ENCODE results near the gene OARD1. TPM values are rescaled to one million over a fixed set of nuclear protein-coding genes. Genes with fewer than 3 reads are reported as not detected.

OARD1 gene
- total and polyA plus RNA-seq, 2 of the 8 experiments (the other 6 are each of a cell fraction or from before 2014, with no cell fraction given), result 16.8 to 35.8 TPM

DNA sequence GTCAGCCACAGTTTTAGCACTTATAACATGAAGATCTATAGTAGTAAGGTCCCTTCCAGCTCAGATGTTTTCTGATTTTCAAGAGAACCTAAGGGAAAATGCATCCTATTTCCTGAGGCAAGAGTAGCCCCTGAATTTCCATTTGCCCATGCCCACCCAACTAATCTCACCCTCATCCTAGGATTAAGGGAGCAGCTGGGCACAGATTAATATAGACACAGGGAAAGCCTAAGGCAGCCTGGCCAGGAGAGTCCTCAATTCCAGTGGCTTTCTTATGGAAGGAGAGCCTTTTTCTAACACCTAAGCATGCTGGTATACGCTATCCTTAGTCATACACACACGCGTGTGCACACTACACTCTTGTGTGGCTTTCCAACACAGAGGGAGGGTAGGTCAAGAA, 17.6 kb downstream of the OARD1 start (continued):
- TF ChIP-seq, protein P1, sequence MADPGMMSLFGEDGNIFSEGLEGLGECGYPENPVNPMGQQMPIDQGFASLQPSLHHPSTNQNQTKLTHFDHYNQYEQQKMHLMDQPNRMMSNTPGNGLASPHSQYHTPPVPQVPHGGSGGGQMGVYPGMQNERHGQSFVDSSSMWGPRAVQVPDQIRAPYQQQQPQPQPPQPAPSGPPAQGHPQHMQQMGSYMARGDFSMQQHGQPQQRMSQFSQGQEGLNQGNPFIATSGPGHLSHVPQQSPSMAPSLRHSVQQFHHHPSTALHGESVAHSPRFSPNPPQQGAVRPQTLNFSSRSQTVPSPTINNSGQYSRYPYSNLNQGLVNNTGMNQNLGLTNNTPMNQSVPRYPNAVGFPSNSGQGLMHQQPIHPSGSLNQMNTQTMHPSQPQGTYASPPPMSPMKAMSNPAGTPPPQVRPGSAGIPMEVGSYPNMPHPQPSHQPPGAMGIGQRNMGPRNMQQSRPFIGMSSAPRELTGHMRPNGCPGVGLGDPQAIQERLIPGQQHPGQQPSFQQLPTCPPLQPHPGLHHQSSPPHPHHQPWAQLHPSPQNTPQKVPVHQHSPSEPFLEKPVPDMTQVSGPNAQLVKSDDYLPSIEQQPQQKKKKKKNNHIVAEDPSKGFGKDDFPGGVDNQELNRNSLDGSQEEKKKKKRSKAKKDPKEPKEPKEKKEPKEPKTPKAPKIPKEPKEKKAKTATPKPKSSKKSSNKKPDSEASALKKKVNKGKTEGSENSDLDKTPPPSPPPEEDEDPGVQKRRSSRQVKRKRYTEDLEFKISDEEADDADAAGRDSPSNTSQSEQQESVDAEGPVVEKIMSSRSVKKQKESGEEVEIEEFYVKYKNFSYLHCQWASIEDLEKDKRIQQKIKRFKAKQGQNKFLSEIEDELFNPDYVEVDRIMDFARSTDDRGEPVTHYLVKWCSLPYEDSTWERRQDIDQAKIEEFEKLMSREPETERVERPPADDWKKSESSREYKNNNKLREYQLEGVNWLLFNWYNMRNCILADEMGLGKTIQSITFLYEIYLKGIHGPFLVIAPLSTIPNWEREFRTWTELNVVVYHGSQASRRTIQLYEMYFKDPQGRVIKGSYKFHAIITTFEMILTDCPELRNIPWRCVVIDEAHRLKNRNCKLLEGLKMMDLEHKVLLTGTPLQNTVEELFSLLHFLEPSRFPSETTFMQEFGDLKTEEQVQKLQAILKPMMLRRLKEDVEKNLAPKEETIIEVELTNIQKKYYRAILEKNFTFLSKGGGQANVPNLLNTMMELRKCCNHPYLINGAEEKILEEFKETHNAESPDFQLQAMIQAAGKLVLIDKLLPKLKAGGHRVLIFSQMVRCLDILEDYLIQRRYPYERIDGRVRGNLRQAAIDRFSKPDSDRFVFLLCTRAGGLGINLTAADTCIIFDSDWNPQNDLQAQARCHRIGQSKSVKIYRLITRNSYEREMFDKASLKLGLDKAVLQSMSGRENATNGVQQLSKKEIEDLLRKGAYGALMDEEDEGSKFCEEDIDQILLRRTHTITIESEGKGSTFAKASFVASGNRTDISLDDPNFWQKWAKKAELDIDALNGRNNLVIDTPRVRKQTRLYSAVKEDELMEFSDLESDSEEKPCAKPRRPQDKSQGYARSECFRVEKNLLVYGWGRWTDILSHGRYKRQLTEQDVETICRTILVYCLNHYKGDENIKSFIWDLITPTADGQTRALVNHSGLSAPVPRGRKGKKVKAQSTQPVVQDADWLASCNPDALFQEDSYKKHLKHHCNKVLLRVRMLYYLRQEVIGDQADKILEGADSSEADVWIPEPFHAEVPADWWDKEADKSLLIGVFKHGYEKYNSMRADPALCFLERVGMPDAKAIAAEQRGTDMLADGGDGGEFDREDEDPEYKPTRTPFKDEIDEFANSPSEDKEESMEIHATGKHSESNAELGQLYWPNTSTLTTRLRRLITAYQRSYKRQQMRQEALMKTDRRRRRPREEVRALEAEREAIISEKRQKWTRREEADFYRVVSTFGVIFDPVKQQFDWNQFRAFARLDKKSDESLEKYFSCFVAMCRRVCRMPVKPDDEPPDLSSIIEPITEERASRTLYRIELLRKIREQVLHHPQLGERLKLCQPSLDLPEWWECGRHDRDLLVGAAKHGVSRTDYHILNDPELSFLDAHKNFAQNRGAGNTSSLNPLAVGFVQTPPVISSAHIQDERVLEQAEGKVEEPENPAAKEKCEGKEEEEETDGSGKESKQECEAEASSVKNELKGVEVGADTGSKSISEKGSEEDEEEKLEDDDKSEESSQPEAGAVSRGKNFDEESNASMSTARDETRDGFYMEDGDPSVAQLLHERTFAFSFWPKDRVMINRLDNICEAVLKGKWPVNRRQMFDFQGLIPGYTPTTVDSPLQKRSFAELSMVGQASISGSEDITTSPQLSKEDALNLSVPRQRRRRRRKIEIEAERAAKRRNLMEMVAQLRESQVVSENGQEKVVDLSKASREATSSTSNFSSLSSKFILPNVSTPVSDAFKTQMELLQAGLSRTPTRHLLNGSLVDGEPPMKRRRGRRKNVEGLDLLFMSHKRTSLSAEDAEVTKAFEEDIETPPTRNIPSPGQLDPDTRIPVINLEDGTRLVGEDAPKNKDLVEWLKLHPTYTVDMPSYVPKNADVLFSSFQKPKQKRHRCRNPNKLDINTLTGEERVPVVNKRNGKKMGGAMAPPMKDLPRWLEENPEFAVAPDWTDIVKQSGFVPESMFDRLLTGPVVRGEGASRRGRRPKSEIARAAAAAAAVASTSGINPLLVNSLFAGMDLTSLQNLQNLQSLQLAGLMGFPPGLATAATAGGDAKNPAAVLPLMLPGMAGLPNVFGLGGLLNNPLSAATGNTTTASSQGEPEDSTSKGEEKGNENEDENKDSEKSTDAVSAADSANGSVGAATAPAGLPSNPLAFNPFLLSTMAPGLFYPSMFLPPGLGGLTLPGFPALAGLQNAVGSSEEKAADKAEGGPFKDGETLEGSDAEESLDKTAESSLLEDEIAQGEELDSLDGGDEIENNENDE (IDR thresholded peaks at IDR 0.05; ENCODE audit: insufficient replicate concordance, low read length), result no peak
- no peak for TF ChIP-seq POLR2A (IDR thresholded peaks at IDR 0.05; ENCODE audit: control extremely low read depth in 1 of 2, low read depth in 2 of 2, low read length in 2 of 2)
- no peak for TF ChIP-seq CTBP2 (IDR thresholded peaks at IDR 0.05; ENCODE audit: borderline replicate concordance, insufficient read depth, insufficient read length, low read length)
- no peak for TF ChIP-seq SUZ12 (IDR thresholded peaks at IDR 0.05; ENCODE audit: low read length)
- no peak for TF ChIP-seq SP1 (IDR thresholded peaks at IDR 0.05; ENCODE audit: low read depth, low read length)
- TF ChIP-seq ASH2L (IDR thresholded peaks at IDR 0.05; ENCODE audit: low read length), result no peak
- no peak for TF ChIP-seq POU5F1 (IDR thresholded peaks at IDR 0.05; ENCODE audit: low read depth, low read length)
